HUDEP-2 (cell line): ENCODE results near the gene PLCL2.

Source experiments
- DNase-seq, 76 experiments: peaks; one replicate each; lab custom pipeline; 2025; ENCODE audit not compliant: unreplicated experiment in 76 of 76; lab: John Stamatoyannopoulos, UW

The PLCL2 gene

DNA sequence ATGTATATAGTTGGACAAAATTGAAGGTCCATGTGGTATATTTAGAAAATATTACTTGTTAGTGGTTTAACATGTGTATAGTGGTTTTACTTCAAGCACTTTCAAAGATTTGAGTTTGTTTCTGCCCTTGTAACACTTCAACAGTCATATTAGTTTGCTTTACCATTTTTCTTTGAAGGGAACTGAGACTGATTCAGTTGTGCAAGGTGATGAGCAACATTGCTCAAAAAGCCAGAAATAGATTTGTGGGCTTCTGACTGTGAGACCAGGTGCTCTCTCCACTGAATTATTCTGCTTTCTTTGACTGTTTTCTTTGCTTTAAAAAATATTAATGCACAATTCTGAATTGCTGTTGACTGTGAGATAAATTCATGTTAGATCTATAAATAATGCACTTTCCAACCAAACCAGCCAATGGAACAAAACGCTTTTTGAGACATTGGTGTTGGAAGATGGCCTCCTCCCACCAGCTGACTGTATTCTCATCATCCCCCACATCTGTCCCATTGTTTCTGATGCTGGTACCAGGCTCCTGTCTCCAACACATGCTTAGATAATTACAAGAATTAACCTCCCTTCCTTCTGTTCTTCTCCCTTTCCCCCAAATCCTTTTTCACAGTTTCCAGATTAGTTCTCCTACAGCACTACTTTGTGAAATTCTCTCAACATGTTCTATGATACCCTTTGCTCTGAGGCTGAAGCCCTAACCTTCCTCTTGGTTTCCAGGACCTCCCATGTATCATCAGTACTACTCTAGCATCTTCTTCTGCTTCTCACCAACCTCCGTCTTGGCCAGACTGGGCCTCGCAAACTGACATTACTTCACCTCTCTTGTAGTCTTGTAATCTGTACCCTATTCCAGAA, 27.9 kb downstream of the PLCL2 start:
- DNase-seq = no peak

DNA sequence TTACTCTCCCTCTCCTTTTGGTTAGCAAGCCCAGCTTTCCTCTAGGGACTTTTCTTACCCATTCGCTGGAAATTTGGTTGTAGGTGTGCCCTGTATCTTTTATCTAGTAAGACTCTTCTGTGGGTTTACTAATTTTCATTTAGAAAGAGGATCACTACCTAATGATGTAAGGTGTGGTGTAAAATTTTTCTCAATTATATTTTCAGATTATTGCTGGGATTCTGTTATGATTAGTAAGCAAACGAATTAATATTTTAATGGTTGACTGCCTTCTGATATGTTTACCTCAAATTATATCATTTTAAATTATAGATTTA, 28.5 kb downstream of the PLCL2 start:
- DNase-seq = no peak

GRCh38 chr3:16916840-16917239, 32.1 kb downstream of the PLCL2 start:
- DNase-seq = peak in 19 of 76 experiments; percentile 7 to 70 (median 30)

- DNase-seq = no peak
Measured at GRCh38 chr3:16917256-16917935, 32.6 kb downstream of the PLCL2 start.

GRCh38 chr3:16917980-16918682, 33.4 kb downstream of the PLCL2 start:
- no peak for DNase-seq

GRCh38 chr3:16918683-16919025, 33.9 kb downstream of the PLCL2 start:
- DNase-seq = no peak

DNA sequence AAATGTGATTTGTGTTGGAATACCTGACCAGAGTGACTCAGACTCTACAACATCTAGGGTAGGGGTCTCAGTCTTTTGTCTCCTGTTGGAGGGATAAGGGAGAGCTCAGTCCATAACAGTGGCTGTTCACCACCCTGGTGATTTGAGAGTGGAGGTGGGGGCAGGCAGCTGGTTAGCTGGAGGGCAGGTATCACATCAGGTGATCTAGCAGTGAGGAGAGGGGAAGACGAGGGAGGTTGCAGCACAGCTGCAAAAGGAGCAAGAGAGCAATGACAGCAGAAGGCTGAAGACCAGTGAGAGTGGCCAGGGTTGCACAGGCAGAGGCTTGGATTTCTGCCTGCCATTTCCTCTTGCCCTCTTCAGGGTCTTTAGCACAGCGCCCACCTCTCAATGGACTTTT, 38.4 kb downstream of the PLCL2 start:
- no peak for DNase-seq

- peak in 3 of 76 experiments; percentile 8 to 20 (median 16) for DNase-seq
Measured at GRCh38 chr3:16927485-16927884, 42.7 kb downstream of the PLCL2 start.

GRCh38 chr3:16928386-16929132, 43.8 kb downstream of the PLCL2 start:
- DNase-seq = no peak

- no peak for DNase-seq
Measured at GRCh38 chr3:16929311-16929710, 44.6 kb downstream of the PLCL2 start.

- no peak for DNase-seq
Measured at GRCh38 chr3:16932877-16933276, 48.1 kb downstream of the PLCL2 start.

- peak in 11 of 76 experiments; percentile 12 to 56 (median 39) for DNase-seq
Measured at GRCh38 chr3:16935781-16936180, 51.0 kb downstream of the PLCL2 start.

DNA sequence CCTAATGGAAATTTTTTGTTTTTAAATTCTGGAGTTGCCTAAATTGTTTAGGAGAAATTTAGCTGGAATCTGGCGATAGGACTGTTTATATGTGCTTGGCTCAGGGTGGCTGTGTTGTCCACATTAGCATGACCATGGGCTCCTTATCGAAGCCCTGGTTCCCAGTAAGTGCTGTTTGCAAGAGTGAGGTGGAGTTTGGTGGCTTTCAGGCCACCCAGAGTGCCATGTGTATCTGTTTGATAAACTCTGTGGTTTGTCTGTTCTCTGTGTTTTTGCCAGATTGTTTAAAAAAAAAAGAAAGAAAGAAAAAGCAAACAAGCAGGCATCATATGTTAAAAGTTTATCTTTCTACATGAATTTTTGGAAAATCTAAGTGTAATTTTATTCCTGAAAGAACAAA, 51.5 kb downstream of the PLCL2 start:
- DNase-seq = peak in 73 of 76 experiments; percentile 37 to 96 (median 81)

- DNase-seq = peak in 12 of 76 experiments; percentile 3 to 72 (median 40)
Measured at GRCh38 chr3:16936676-16937230, 52.0 kb downstream of the PLCL2 start.

DNA sequence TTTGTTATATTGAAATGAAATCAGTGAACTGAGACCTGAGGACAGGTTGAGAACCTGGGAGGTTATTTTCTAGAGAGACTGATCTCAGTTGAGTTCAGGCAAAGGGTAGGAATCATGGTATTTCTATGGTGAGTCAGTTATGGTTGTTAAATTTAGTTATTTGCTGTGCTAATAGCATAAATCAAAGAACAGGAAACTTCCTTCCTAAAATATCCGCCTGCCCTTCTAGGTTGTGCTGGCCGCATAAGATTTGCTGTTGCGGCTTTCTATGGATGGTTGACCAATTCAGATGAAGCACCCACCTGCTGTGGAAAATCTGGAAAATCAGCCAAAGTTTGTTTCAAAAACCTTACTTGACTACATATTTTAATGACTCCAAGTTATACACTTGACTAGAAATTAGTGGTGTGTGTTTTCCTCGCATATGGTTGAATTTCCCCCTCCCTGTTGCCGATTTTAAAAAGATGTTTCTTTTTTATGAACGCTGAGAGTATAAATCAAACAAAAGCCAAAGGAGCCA, 52.6 kb downstream of the PLCL2 start:
- no peak for DNase-seq

DNA sequence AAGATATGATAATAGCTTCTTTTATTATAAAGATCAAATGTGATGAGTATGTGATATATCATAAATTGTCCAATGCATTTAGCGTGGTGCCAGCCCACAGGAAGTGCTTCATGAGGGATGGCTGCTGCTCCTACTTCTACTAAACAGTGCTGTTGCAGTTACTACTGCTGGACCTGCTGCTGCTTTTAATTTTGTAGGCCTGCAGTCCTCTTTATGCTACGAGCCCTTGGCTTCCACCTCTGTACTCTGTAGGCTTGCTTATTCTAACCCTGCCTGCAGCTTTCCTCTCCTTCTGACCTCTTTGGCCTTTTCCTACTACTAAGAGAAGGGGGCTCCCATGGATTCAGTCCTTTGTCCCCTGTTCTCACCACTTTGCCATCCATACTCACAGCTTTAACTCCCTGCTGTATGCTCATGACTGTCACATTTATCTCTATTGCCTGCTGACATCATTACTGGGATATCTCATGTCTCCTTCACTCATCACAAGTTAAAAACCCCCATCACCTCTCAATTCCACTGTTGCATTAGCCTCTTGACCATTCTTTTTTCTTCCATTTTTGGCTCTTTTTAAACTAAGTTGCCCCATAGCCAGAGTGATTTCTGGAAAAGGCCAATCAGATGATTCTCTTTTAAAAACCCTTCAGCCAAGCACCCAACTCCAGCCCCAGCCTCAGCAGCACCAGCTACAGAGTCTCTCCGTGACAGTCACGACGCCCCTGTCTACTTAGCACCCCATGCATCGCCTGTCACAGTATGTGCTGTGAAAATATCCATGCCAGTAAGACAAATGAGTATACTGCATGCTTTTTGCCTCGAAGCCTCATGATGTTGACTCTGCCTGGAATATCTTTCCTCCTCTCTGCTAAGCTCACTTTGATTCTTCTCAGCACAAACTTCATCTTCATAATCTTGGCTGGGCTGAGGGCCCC, 56.3 kb downstream of the PLCL2 start:
- DNase-seq = peak in 1 of 76 experiments; percentile 11

GRCh38 chr3:16942955-16943354, 58.2 kb downstream of the PLCL2 start:
- no peak for DNase-seq

DNA sequence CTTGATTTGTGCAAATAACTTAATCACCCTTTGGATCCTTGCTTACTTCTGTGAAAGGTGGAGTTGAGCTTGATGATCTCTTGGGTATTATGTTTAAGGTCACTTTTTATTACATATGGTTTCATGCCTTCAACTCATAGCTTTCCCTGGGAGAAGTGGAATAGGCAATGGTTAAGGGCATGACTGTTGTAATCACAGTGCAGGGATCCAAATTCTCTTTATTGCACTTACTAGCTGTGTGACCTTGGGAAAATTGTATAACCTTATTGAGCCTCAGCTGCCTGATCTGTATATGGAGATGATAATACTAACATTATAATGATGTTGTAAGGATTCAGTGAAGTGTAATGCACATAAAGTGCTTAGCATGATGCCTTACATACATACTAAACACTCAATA, 59.1 kb downstream of the PLCL2 start:
- DNase-seq = no peak

DNA sequence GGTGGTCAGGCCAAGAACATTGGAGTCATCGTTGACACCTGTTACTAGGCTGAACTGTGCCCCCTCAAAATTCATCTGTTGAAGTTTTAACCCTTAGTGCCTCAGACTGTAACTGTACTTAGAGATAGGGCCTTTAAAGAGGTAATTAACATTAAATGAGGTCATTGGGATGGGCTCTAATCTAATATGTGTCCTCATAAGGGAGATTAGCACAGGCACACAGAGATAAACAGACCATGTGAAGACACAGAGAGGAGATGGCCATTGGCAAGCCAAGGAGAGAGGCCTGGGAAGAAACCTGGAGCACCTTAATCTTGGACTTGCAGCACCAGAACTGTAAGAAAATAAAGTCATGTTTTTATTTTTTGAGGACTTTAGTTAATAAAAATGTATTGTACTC, 59.6 kb downstream of the PLCL2 start:
- peak in 48 of 76 experiments; percentile 2 to 78 (median 22) for DNase-seq
